Colonic mucosa (tissue), 4 donors: ENCODE results near the gene NQO1. TPM values are rescaled to one million over a fixed set of nuclear protein-coding genes. Genes with fewer than 3 reads are reported as not detected.

Experiments
- DNase-seq: peaks from one replicate; pipeline ENCODE4 v3.0.0-alpha.2; 2020
- H3K27ac ChIP-seq: fragments of 200-600 bp; one replicate; pipeline ENCODE4 v1.8.0; 2021
- H3K27me3 ChIP-seq: fragments of 200-600 bp; one replicate; pipeline ENCODE4 v1.8.0; 2021
- H3K36me3 ChIP-seq: fragments of 200-600 bp; one replicate; pipeline ENCODE4 v1.8.0; 2021
- H3K4me1 ChIP-seq: fragments of 200-600 bp; one replicate; pipeline ENCODE4 v1.8.0; 2021; ENCODE audit warnings: mild to moderate bottlenecking
- H3K4me3 ChIP-seq: fragments of 200-600 bp; one replicate; pipeline ENCODE4 v1.8.0; 2021
- H3K9ac ChIP-seq, 2 donors: one replicate each; pipeline ENCODE4 v1.7.0; 2013; ENCODE audit warnings: control low read depth in 2 of 2, low read depth in 2 of 2, low read length in 2 of 2
- H3K9me3 ChIP-seq: fragments of 200-600 bp; one replicate; pipeline ENCODE4 v1.8.0; 2021
- intact Hi-C: fragments of 100-400 bp; cut with DNase I; formaldehyde crosslinking; loops from one replicate; pipeline ENCODE4 v1.14.1; 2022
- total RNA-seq, 2 donors: library from RNA; stranded (reverse); fragmentation: NEBNext Ultra II Directional in 1 of 2; extraction: Animal tissue kit (Norgen Biotek cat#: 25700) in 1 of 2; gene quantifications; one replicate each; pipeline ENCODE4 v1.2.1, GENCODE V29; 2021
- TF ChIP-seq, protein P1 (sequence below): fragments of 200-600 bp; IDR thresholded peaks from one replicate; pipeline ENCODE4 v1.8.0; 2022; ENCODE audit warnings: antibody characterized with exemption, mild to moderate bottlenecking
- donor health status: healthy.
- donor health status: DM: no; HTN: no; CAD: no.
- donor health status: DM: no; HTN: no; CAD: no.

The NQO1 gene
- total RNA-seq, 2 donors from 2014 or later: 94.6 to 134 TPM

DNA sequence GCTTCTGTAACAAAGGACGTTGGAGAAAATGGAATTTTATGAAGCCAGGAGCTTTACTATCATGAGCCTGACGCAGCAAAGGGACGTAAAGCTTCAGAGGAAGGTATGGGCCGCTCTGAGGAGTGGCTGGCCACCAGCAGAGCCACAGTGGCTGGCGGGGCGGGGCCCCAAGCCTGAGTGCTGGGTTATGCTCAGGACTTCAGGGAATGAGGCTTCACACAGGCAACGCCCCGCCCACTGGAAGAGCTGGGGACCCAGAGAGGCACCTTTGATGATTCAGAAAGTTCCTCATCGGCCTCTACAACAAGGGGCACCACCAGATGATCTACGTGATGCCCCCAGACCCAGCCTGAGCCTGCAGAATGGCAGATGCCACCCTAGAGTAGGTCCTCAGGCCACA is 19.6 kb upstream of the NQO1 start:
- H3K4me3 ChIP-seq: no peak overlapping the region
- H3K27me3 ChIP-seq: no peaks in the 10 kb centered on the region
- DNase-seq: no peak
- H3K9ac ChIP-seq: no peak overlapping the region
- H3K27ac ChIP-seq: no peak overlapping the region
- H3K4me1 ChIP-seq: peaks cover 6% of the 10 kb centered on the region
- intact Hi-C loops: loop anchor here (5.0 kb wide), 1 partner anchor 354 kb away; no protein-coding TSS in a partner anchor
- H3K9me3 ChIP-seq: no peaks in the 10 kb centered on the region
- peaks cover 17% of the 10 kb centered on the region for H3K36me3 ChIP-seq
- TF ChIP-seq, protein P1, sequence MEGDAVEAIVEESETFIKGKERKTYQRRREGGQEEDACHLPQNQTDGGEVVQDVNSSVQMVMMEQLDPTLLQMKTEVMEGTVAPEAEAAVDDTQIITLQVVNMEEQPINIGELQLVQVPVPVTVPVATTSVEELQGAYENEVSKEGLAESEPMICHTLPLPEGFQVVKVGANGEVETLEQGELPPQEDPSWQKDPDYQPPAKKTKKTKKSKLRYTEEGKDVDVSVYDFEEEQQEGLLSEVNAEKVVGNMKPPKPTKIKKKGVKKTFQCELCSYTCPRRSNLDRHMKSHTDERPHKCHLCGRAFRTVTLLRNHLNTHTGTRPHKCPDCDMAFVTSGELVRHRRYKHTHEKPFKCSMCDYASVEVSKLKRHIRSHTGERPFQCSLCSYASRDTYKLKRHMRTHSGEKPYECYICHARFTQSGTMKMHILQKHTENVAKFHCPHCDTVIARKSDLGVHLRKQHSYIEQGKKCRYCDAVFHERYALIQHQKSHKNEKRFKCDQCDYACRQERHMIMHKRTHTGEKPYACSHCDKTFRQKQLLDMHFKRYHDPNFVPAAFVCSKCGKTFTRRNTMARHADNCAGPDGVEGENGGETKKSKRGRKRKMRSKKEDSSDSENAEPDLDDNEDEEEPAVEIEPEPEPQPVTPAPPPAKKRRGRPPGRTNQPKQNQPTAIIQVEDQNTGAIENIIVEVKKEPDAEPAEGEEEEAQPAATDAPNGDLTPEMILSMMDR: no peak

DNA sequence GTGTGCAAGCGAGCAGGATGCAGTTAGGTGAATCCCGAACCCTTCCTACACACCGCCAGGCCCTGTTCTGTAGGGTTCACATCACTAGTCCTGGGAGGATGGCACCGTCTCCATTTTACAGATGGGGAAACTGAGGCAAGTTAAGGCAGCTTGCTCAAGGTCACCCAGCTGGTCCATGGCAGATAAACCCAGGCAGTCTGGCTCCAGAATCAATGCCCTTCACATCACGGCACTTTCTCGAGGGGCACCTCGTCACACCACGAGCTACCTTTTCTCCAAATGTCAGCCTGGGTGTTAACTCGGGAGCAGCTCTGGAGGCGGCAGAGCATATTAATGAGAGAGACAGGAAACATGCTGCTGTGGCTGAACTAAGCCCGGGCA is 18.9 kb upstream of the NQO1 start:
- Histone ChIP-seq H3K9me3 (no peaks in the 10 kb centered on the region), H3K36me3 (peaks cover 13% of the 10 kb centered on the region), H3K4me1 (peaks cover 6% of the 10 kb centered on the region), H3K27ac (no peak overlapping the region), H3K9ac (no peak overlapping the region), H3K27me3 (no peaks in the 10 kb centered on the region), H3K4me3 (no peak overlapping the region)
- intact Hi-C loops: loop anchor here (5.0 kb wide), 1 partner anchor 353 kb away; no protein-coding TSS in a partner anchor
- TF ChIP-seq, protein P1: no peak
- DNase-seq: no peak

DNA sequence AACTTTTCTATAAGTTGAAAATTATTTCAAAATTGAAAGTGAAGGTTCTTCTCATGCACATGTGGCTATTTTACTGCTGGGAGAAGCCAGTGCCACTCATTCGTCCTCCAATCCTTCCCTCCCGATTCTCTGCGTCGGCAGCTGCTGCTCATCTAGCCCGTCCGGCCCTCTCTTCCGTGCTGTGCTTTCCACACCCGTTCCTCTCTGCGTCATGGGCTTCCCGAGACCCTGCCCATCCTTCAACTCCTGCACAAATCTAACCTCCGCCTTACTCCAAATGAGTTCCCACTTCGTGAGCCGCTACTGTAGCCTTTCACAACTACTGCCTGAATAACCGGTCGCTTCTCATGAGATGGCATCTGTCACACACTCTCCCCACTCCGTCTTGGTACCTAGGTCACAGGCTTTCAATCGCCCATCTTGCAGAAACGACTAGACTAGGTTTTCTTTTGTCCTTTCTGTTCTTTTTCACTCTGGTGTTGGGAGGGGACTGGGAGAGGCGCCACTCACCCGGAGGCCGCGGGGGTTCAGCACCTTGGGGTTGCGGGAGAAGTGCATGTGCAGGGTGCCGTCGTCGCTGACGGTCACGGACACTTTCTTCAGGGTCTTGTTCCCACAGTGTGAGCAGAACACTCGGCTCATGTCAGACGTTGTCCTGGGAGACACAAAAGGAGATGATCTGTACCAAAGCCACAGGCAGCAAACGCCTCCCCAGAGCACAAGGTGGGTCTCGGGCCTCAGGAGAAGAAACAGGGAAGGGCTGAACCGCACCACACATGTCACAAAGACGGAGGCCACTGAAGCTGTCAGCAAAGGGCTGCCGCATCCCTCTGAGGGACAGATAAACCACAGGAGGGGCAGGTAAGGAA is 18.2 kb upstream of the NQO1 start:
- peaks cover 6% of the 10 kb centered on the region for H3K4me1 ChIP-seq
- TF ChIP-seq, protein P1: no peak
- H3K27ac ChIP-seq: no peak overlapping the region
- DNase-seq: no peak
- intact Hi-C loops: loop anchor here (5.0 kb wide), 1 partner anchor 352 kb away; no protein-coding TSS in a partner anchor
- H3K9me3 ChIP-seq: no peaks in the 10 kb centered on the region
- peaks cover 9% of the 10 kb centered on the region for H3K36me3 ChIP-seq
- no peak overlapping the region for H3K4me3 ChIP-seq
- no peak overlapping the region for H3K9ac ChIP-seq
- H3K27me3 ChIP-seq: no peaks in the 10 kb centered on the region

GRCh38 chr16:69741951-69742904 is 15.9 kb upstream of the NQO1 start:
- peaks cover 6% of the 10 kb centered on the region for H3K4me1 ChIP-seq
- peaks cover 9% of the 10 kb centered on the region for H3K36me3 ChIP-seq
- peak; percentile 95 for DNase-seq
- H3K9me3 ChIP-seq: no peaks in the 10 kb centered on the region
- H3K27me3 ChIP-seq: no peaks in the 10 kb centered on the region
- H3K27ac ChIP-seq: peak overlapping the region; percentile 18
- TF ChIP-seq, protein P1: no peak
- H3K9ac ChIP-seq: peak overlapping the region; percentile 24 to 34
- H3K4me3 ChIP-seq: no peak overlapping the region
- intact Hi-C loops: no loop called here

DNA sequence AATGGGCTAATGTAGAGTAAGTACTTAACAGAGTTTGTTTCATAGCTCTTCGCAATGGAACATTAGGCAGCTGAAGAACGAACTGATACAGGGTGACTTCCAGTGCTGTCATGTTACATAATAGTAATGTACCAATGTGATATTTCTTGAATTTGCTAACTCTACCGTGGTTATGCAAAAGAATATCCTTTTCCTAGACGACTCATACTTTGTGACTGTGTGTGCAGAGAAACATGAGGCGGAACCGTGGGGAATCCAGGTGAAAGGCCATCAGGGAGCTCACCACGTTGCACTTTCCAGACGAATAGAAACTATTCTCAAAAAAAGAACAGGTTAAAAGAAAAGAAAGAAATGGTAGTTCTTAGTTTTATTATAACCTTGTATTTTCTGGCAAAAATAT is 15.2 kb upstream of the NQO1 start:
- H3K27ac ChIP-seq: peak overlapping the region; percentile 18
- peaks cover 6% of the 10 kb centered on the region for H3K4me1 ChIP-seq
- intact Hi-C loops: no loop called here
- peak overlapping the region in 1 of 2 donors; percentile 43 for H3K9ac ChIP-seq
- no peaks in the 10 kb centered on the region for H3K9me3 ChIP-seq
- H3K36me3 ChIP-seq: peaks cover 9% of the 10 kb centered on the region
- no peak overlapping the region for H3K4me3 ChIP-seq
- H3K27me3 ChIP-seq: no peaks in the 10 kb centered on the region
- TF ChIP-seq, protein P1: no peak
- DNase-seq: no peak
